Neural progenitor cell (in vitro differentiated cells): ENCODE measurements around the gene UGGT2. TPM values are rescaled to one million over a fixed set of nuclear protein-coding genes. Genes with fewer than 3 reads are reported as not detected.
A peak's percentile ranks its signal among the peaks of the same experiment; 100 is the strongest.
"Not testable (repeated sequence)": the region's sequence is repeated elsewhere in the genome, so short reads cannot be mapped to it uniquely, and the experiment has no call there.

Experiments
- DNase-seq: peaks from one replicate; pipeline ENCODE4 v3.0.0-alpha.2; 2016; ENCODE audit warnings: low spot score
- H2AFZ ChIP-seq: fragments of 200-600 bp; sonication (generic); replicated peaks from 2 replicates; pipeline ENCODE4 v1.6.1; 2016; ENCODE audit warnings: antibody characterized with exemption
- H3F3A ChIP-seq: fragments of 200-600 bp; sonication (generic); 2 replicates; pipeline ENCODE4 v1.6.1; 2016; ENCODE audit warnings: antibody characterized with exemption, low read depth
- H3K27ac ChIP-seq: fragments of 200-600 bp; sonication (generic); 2 replicates; pipeline ENCODE4 v1.5.1; 2016; ENCODE audit warnings: mild to moderate bottlenecking
- H3K27me3 ChIP-seq: fragments of 200-600 bp; sonication (generic); 2 replicates; pipeline ENCODE4 v1.6.1; 2016; ENCODE audit warnings: mild to moderate bottlenecking, moderate library complexity
- H3K36me3 ChIP-seq: fragments of 200-600 bp; sonication (generic); 2 replicates; pipeline ENCODE4 v1.5.1; 2016
- H3K4me1 ChIP-seq: fragments of 200-600 bp; sonication (generic); 2 replicates; pipeline ENCODE4 v1.6.1; 2016; ENCODE audit warnings: mixed run types
- H3K4me2 ChIP-seq: fragments of 200-600 bp; sonication (generic); 2 replicates; pipeline ENCODE4 v1.6.1; 2016
- H3K4me3 ChIP-seq: fragments of 200-600 bp; sonication (generic); 2 replicates; pipeline ENCODE4 v1.5.1; 2016
- H3K79me2 ChIP-seq: fragments of 200-600 bp; sonication (generic); 2 replicates; pipeline ENCODE4 v1.6.1; 2016; ENCODE audit warnings: low read depth
- H3K9ac ChIP-seq: fragments of 200-600 bp; sonication (generic); 2 replicates; pipeline ENCODE4 v1.6.1; 2016
- H3K9me3 ChIP-seq: fragments of 200-600 bp; sonication (generic); 2 replicates; pipeline ENCODE4 v1.5.1; 2016; ENCODE audit warnings: low read depth
- H4K20me1 ChIP-seq: fragments of 200-600 bp; sonication (generic); 2 replicates; pipeline ENCODE4 v1.6.1; 2016; ENCODE audit warnings: low read depth
- H3K27ac Mint-ChIP-seq: 3 replicates; pipeline ENCODE4 v1.8.0; 2021; ENCODE audit warnings: mixed read lengths
- H3K27me3 Mint-ChIP-seq: 2 replicates; pipeline ENCODE4 v1.8.0; 2022; ENCODE audit warnings: low read depth, mild to moderate bottlenecking, inconsistent platforms, moderate library complexity, mixed read lengths; ENCODE audit not compliant: insufficient read depth
- H3K36me3 Mint-ChIP-seq: 3 replicates; pipeline ENCODE4 v1.8.0; 2021; ENCODE audit warnings: mixed read lengths
- H3K4me1 Mint-ChIP-seq: 3 replicates; pipeline ENCODE4 v1.8.0; 2021; ENCODE audit warnings: mixed read lengths
- H3K4me3 Mint-ChIP-seq: 3 replicates; pipeline ENCODE4 v1.8.0; 2021; ENCODE audit warnings: mild to moderate bottlenecking, moderate library complexity, mixed read lengths
- H3K9me3 Mint-ChIP-seq: 3 replicates; pipeline ENCODE4 v1.8.0; 2020; ENCODE audit warnings: mixed read lengths
- EZH2 ChIP-seq: fragments of 200-600 bp; sonication (generic); IDR thresholded peaks from 2 replicates; pipeline ENCODE4 v1.6.1; 2017; ENCODE audit warnings: antibody characterized with exemption, mild to moderate bottlenecking, moderate library complexity
- EZH2phosphoT487 ChIP-seq: fragments of 200-600 bp; sonication (generic); IDR thresholded peaks from 2 replicates; pipeline ENCODE4 v1.6.1; 2017; ENCODE audit warnings: antibody characterized with exemption
- total RNA-seq: library from RNA; depleted of rRNA; stranded (reverse); fragments of >200 nt; gene quantifications from 2 replicates; pipeline ENCODE4 v1.2.3, GENCODE V29; 2015; ENCODE audit warnings: low replicate concordance
- TF ChIP-seq, protein P1 (sequence below): fragments of 200-600 bp; sonication (generic); IDR thresholded peaks from 2 replicates; pipeline ENCODE4 v1.5.1; 2017; ENCODE audit warnings: antibody characterized with exemption, mild to moderate bottlenecking

Gene UGGT2
- total RNA-seq, 1 donor from 2014 or later = 70.4 TPM

GRCh38 chr13:95793018-95793555 lies 260.1 kb downstream of the UGGT2 start:
- TF ChIP-seq, protein P1, sequence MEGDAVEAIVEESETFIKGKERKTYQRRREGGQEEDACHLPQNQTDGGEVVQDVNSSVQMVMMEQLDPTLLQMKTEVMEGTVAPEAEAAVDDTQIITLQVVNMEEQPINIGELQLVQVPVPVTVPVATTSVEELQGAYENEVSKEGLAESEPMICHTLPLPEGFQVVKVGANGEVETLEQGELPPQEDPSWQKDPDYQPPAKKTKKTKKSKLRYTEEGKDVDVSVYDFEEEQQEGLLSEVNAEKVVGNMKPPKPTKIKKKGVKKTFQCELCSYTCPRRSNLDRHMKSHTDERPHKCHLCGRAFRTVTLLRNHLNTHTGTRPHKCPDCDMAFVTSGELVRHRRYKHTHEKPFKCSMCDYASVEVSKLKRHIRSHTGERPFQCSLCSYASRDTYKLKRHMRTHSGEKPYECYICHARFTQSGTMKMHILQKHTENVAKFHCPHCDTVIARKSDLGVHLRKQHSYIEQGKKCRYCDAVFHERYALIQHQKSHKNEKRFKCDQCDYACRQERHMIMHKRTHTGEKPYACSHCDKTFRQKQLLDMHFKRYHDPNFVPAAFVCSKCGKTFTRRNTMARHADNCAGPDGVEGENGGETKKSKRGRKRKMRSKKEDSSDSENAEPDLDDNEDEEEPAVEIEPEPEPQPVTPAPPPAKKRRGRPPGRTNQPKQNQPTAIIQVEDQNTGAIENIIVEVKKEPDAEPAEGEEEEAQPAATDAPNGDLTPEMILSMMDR = no peak
- no peak for TF ChIP-seq EZH2
- TF ChIP-seq EZH2phosphoT487 = no peak
- Histone ChIP-seq H3K4me1 (no peaks in the 10 kb centered on the region), H3K4me3 (no peak overlapping the region), H3K79me2 (no peaks in the 10 kb centered on the region), H3K9me3 (no peaks in the 10 kb centered on the region), H3K4me2 (no peak overlapping the region), H4K20me1 (no peaks in the 10 kb centered on the region), H2AFZ (no peak overlapping the region), H3F3A (no peaks in the 10 kb centered on the region), H3K27ac (no peak overlapping the region), H3K9ac (no peak overlapping the region), H3K36me3 (peaks cover 4% of the 10 kb centered on the region), H3K27me3 (no peaks in the 10 kb centered on the region)
- Mint-ChIP-seq H3K4me1 (no peaks in the 10 kb centered on the region), H3K27ac (peak overlapping the region; percentile 17), H3K36me3 (peaks cover 40% of the 10 kb centered on the region), H3K4me3 (no peak overlapping the region), H3K27me3 (no peaks in the 10 kb centered on the region), H3K9me3 (no peaks in the 10 kb centered on the region)
- no peak for DNase-seq

GRCh38 chr13:95791084-95791722 lies 262.0 kb downstream of the UGGT2 start:
- H3K36me3 ChIP-seq = peaks cover 4% of the 10 kb centered on the region
- no peak overlapping the region for H3K27ac ChIP-seq
- H3K4me2 ChIP-seq = no peak overlapping the region
- no peaks in the 10 kb centered on the region for H3K4me1 Mint-ChIP-seq
- no peaks in the 10 kb centered on the region for H3K9me3 Mint-ChIP-seq
- no peaks in the 10 kb centered on the region for H3K79me2 ChIP-seq
- no peak for DNase-seq
- TF ChIP-seq, protein P1 = no peak
- no peak for TF ChIP-seq EZH2
- no peak for TF ChIP-seq EZH2phosphoT487
- no peak overlapping the region for H3K9ac ChIP-seq
- H3K27me3 ChIP-seq = no peaks in the 10 kb centered on the region
- no peak overlapping the region for H3K4me3 ChIP-seq
- H3K36me3 Mint-ChIP-seq = peaks cover 43% of the 10 kb centered on the region
- H3K9me3 ChIP-seq = no peaks in the 10 kb centered on the region
- H3K27ac Mint-ChIP-seq = no peak overlapping the region
- H2AFZ ChIP-seq = no peak overlapping the region
- H3F3A ChIP-seq = no peaks in the 10 kb centered on the region
- H3K4me1 ChIP-seq = no peaks in the 10 kb centered on the region
- H3K4me3 Mint-ChIP-seq = no peak overlapping the region
- no peaks in the 10 kb centered on the region for H4K20me1 ChIP-seq
- H3K27me3 Mint-ChIP-seq = no peaks in the 10 kb centered on the region

DNA sequence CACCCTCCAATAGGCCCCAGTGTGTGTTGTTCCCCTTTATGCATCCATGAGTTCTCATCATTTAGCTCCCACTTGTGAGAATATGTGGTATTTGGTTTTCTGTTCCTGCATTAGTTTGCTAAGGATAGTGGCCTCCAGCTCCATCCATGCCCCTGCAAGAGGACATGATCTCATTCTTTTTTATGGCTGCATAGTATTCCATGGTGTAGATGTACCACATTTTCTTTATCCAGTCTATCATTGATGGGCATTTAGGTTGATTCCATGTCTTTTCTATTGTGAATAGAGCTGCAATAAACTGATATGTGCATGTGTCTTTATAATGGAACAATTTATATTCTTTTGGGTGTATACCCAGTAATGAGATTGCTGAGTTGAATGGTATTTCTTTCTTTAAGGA lies 263.9 kb downstream of the UGGT2 start:
- not testable (repeated sequence) for DNase-seq, H3K9me3 Mint-ChIP-seq, H3K27ac Mint-ChIP-seq, H3K9ac ChIP-seq, H3K4me3 ChIP-seq, H3K27me3 ChIP-seq, H3K36me3 ChIP-seq, H3K4me3 Mint-ChIP-seq, H3F3A ChIP-seq, H3K4me1 Mint-ChIP-seq, H3K9me3 ChIP-seq, H3K4me2 ChIP-seq, H3K79me2 ChIP-seq, H3K27me3 Mint-ChIP-seq, H3K4me1 ChIP-seq, H3K27ac ChIP-seq, H4K20me1 ChIP-seq, H2AFZ ChIP-seq
- H3K36me3 Mint-ChIP-seq = peaks cover 36% of the 10 kb centered on the region

- H3K4me3 ChIP-seq = no peak overlapping the region
- no peak for DNase-seq
Observed at GRCh38 chr13:95788100-95788463, 265.1 kb downstream of the UGGT2 start.

More at GRCh38 chr13:95788100-95788463, 265.1 kb downstream of the UGGT2 start:
- TF ChIP-seq, protein P1 = no peak
- TF ChIP-seq EZH2phosphoT487 (no peak), EZH2 (no peak)
- no peaks in the 10 kb centered on the region for H3K4me1 Mint-ChIP-seq
- H3F3A ChIP-seq = no peaks in the 10 kb centered on the region
- H3K9me3 ChIP-seq = no peaks in the 10 kb centered on the region
- no peaks in the 10 kb centered on the region for H3K79me2 ChIP-seq
- no peaks in the 10 kb centered on the region for H3K4me1 ChIP-seq
- no peak overlapping the region for H3K4me3 Mint-ChIP-seq
- H3K4me2 ChIP-seq = no peak overlapping the region
- no peaks in the 10 kb centered on the region for H3K27me3 Mint-ChIP-seq
- no peaks in the 10 kb centered on the region for H3K9me3 Mint-ChIP-seq
- no peak overlapping the region for H3K27ac Mint-ChIP-seq
- H3K27me3 ChIP-seq = no peaks in the 10 kb centered on the region
- no peak overlapping the region for H3K9ac ChIP-seq
- peaks cover 31% of the 10 kb centered on the region for H3K36me3 Mint-ChIP-seq
- H3K36me3 ChIP-seq = no peaks in the 10 kb centered on the region
- H4K20me1 ChIP-seq = no peaks in the 10 kb centered on the region
- no peak overlapping the region for H2AFZ ChIP-seq
- no peak overlapping the region for H3K27ac ChIP-seq
